ENCODE measurements around the gene KRTAP29-1.
"Not testable (repeated sequence)": the region's sequence is repeated elsewhere in the genome, so short reads cannot be mapped to it uniquely, and the experiment has no call there.

The KRTAP29-1 gene

GRCh38 chr17:41301916-41302901 is at the start of gene KRTAP29-1:
TSS of gene KRTAP29-1 (minus strand) at chr17:41302851. CDS start at chr17:41302851, 0 bp downstream.
- DNase-seq (ENCODE audit: low spot score): no peak

DNA sequence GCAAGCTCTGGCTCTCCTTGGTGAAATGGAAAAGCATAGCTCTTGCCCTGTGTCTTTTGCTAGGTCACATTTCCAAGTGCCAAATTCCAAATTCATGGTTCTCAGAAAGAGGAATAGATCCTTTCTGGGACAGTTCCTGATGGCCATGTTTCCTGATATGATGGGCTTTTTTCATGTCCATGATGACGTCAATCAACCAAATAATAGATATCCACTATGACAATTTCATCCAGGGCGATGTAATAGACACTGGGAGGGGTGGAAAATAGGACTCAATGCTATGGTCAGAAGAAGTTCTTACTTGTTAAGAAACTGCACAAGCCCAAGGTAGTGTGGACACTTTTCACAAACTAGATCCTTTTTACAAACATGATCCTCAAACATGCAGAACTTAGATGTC is 48.5 kb upstream of the KRTAP29-1 start:
- no peak for DNase-seq (ENCODE audit: low spot score)

- DNase-seq (ENCODE audit: low spot score): not testable (repeated sequence)
These were observed 47.8 kb upstream of the KRTAP29-1 start, which contains the start of gene KRT33A for GRCh38 chr17:41350381-41350878. TSS of gene KRT33A (minus strand) at chr17:41350828. CDS start at chr17:41350767, 61 bp downstream.

- DNase-seq (ENCODE audit: low spot score): no peak
These were observed 45.5 kb upstream of the KRTAP29-1 start for GRCh38 chr17:41347869-41348760.

DNA sequence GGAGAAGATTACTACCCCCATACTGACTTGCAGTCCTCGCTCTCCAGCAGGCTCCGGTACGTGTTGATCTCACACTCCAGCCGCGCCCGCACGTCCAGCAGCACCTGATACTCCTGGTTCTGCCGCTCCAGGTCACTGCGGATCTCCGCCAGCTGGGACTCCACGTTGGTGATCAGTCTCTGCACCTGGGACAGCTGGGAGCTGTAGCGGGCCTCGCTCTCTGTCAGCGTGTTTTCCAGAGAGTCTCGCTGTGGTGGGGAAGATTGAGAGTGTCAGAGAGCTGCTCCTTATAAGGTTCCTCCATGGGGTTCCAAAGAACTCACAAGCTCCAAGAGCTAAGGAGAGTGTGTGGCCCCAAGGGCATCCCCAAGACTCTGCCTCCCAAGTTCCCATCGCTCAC is 43.8 kb upstream of the KRTAP29-1 start:
- not testable (repeated sequence) for DNase-seq (ENCODE audit: low spot score)

- no peak for DNase-seq (ENCODE audit: low spot score)
These were observed 43.3 kb upstream of the KRTAP29-1 start for GRCh38 chr17:41345992-41346391.

DNA sequence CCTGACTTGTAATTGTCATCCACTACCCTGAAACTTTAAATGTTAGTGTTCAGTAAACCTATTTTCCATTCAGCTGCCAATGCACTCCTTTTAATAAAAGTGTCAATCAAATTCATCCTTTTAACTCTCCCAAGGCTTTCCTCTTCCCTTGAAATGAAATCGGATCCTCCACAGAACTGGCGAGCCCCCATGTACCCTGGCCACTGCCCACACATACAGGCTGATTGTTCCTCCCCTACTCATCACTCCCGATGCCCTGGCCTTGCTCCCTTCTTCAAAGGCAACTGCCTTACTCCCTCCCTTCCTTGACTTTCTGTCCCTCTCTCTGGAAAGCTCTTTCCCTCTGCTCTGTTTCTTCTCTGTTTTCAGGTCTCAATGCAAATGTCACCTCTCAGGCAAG is 40.4 kb upstream of the KRTAP29-1 start:
- DNase-seq (ENCODE audit: low spot score): no peak

- peak; percentile 80 for DNase-seq (ENCODE audit: low spot score)
These were observed 38.5 kb upstream of the KRTAP29-1 start for GRCh38 chr17:41340934-41341861.

- DNase-seq (ENCODE audit: low spot score): peak; percentile 13
These were observed 37.8 kb upstream of the KRTAP29-1 start for GRCh38 chr17:41340494-41340893.

GRCh38 chr17:41339571-41340172 is 37.0 kb upstream of the KRTAP29-1 start:
- no peak for DNase-seq (ENCODE audit: low spot score)

DNA sequence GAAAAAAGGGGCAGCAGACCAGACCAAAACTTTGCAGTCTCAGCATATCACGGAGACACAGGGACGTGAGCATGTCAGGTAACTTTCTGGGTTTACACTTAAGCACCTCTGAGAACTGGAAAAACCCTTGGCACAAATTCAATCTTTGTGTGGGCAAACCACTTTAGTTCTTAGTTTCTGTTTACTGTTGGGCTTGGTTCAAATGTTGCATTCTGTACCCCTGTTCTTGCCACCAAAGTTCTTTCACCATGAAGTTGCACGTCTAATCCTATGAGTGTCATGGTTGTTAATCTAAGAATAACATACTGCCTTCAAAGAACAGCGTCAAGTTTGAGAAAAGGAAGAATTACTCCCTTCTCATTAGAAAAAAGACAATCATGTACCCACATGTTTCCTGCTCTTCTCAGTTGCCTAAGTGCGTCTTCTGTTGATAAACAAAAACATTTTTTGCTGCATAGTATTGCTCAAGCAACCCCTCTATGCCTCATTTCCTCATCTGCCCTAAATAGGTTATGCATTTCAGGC is 36.4 kb upstream of the KRTAP29-1 start:
- peak; percentile 89 for DNase-seq (ENCODE audit: low spot score)

GRCh38 chr17:41335747-41336146 is 33.1 kb upstream of the KRTAP29-1 start:
- DNase-seq (ENCODE audit: low spot score): no peak

DNA sequence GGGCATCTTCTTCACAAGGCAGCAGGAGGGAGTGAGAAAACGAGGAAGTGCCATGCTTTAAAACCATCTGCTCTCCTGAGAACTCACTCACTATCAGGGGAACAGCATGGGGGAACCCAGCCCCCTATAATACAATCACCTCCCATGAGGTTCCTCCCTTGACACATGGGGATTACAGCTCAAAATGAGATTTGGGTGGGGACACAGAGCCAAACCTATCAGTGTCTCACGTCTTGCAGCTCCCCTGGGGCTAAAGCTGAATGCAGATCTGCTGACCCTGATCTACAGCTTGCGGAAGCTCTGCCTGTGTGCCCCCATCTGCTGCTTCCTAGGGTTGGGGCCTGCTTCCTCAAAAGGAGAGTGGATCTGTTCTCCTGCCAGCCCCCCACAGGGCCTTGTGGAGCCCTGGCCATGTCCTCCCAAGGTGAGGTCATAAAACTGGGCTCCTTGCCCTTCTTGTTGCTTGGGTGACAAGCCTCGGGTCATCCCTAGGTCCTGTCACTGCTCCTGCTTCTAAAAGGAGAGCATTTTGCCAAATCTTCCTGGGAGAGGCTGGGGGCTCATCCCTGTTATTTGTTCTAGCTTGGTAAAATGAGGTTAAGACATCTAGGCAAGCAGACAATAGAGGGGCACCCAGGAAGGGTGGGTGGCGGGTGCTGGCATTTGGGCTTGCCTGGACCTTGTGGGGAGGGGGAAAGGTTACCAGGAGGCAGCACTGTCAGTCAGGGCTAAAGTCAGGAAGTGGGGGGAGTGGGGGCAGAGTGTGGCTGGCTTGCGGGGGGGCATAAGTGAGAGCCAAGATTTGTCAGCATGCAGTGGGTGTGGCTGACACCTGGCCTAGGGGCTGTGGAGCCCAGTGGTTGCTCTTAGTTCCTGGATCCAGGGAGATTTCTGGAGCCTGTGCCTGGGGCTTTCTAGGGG is 32.0 kb upstream of the KRTAP29-1 start:
- DNase-seq (ENCODE audit: low spot score): peak; percentile 27

DNA sequence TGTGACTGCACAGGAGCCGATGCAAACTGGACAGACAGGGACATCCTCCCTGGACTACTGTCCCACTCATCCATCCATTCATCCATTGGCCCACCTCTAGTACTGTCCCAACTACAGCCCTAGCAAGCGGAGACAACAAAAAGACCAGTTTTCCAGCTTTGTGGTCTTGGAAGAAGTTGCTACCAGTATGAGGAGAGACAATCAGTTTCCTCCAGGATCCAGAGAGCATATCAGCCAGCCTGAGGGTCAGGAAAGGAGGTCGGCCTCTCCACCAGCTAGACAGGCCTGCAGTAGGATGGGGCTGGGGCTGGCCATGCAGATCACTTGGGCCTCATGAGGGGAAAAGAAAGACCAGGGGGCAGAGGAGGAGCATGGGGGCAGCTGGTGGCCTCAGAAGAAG is 31.2 kb upstream of the KRTAP29-1 start:
- DNase-seq (ENCODE audit: low spot score): no peak

- no peak for DNase-seq (ENCODE audit: low spot score)
These were observed 30.4 kb upstream of the KRTAP29-1 start for GRCh38 chr17:41333098-41333497.

GRCh38 chr17:41332239-41332638 is 29.6 kb upstream of the KRTAP29-1 start:
- DNase-seq (ENCODE audit: low spot score): no peak

DNA sequence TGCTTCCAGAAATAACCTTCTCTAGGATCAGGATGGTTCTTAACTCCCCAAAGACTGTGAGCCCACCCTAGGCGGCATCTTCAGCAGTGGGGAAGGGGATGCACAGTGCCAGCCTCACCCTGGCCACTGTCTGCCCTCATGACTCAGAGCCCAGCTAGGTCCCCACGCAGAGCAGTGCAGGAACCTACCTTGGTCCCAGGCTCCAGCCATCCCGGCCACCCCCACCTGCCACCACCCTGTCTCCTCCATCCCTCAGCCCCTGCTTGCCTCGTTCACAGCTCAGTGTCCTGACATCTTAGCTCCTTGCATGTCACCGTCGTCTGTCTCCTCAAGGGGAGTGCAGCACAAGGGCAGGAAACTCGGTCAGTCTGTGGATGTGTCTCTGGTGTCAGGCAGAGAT is 29.0 kb upstream of the KRTAP29-1 start:
- no peak for DNase-seq (ENCODE audit: low spot score)

DNA sequence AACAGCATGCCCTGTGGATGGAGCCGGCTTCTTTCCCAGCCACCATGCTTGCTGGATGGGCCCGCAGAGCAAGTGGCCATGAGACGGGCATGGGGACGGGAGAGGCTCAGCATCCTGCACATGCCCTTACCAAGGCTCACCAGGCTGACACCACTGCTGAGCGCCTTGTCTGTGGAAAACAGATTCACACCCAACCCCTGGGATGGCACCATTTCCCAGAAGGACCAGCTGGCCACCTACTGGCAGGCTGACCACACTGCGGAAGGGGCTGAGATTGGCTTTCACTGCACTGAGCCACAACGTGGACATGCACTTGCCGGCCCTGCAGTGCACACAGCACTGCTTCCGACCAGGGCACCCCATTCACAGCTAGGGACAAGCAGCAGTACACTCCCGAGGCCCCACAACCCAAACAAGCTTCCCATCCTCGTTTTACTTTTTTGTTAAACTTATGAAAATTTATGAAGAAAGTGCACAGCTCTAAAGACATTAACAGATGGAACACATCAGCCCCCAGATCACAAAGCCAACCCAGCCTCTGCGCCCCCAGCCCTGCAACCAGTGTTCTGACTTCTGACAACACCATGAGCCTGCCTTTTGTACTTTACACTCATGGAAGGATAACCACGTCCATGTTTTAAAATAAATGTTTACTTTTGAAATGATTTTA is 26.8 kb upstream of the KRTAP29-1 start:
- no peak for DNase-seq (ENCODE audit: low spot score)

DNA sequence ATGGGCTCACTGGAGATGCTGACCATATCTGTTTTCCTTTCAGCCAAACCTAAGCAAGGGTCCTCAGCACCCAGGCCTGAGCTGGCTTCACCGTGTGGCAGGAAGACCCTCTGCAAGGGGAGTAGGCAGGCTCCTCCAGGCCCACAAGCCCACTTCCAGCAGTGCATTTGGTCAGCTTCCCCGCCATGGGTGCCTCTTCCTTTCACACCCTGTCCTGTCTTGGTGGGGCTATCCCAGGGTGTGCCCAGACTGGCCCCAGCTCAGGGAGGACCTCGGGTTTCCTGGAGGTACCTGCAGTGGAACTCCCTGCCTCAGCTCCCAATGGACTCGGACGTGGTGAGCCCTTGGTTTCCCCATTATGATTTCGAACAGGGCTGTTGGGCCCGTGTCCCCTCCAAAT is 25.6 kb upstream of the KRTAP29-1 start:
- DNase-seq (ENCODE audit: low spot score): no peak

Data from CD4-positive, alpha-beta T cell treated with Interleukin-2 at 100 ng/mL for 4 hours (primary cell).